Left forelimb (tissue), 1 donor: ENCODE data around the gene TPX2.
"Not testable (repeated sequence)": the region's sequence is repeated elsewhere in the genome, so short reads cannot be mapped to it uniquely, and the experiment has no call there.

Experiments
- DNase-seq: peaks from one replicate; pipeline ENCODE4 v3.0.0-alpha.2; 2018; ENCODE audit warnings: low spot score

TPX2 gene

DNA sequence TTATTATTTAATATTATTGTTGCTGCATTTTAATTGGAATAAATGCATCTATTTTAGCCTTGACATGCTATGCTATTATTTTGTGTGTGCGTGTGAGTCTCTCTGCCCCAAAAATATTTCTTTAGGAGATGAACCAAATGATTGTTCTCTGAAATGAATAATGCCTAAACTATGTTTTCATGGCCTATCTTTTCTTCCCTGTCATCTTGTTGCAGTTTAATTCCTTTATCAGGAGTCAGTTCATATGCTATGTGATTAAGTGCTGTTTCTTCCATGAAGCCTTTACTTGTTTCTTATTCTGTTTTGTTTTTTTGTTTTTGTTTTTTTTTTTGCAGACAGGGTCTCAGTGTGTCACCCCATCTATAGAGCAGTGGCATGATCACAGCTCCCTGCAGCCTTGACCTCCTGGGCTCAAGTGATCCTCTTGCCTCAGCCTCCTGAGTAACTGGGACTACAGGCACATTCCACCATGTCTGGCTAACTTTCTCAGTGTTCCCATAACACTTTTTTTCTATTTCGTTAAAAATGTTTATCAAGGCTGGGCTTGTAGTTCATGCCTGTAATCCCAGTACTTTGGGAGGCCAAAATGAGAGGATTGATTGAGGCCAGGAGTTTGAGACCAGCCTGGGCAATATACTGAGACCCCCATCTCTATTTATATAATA is 25.7 kb downstream of the TPX2 start:
- DNase-seq, result no peak

DNA sequence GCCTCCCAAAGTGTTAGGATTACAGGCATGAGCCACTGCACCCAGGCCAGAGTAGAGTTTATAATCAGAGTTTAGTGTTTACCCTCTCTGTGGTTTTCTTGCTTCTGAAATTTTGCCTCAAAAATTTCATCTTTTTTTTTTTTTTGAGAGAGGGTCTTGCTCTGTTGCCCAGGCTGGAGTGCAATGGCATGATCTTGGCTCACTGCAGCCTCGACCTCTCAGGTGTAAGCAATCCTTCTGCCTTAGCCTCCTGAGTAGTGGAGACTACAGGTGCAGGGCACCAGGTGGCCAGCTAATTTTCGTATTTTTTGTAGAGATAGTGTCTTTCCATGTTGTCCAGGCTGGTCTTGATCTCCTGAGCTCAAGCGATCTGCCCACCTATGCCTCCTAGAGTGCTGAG is 28.7 kb downstream of the TPX2 start:
- no peak for DNase-seq

DNA sequence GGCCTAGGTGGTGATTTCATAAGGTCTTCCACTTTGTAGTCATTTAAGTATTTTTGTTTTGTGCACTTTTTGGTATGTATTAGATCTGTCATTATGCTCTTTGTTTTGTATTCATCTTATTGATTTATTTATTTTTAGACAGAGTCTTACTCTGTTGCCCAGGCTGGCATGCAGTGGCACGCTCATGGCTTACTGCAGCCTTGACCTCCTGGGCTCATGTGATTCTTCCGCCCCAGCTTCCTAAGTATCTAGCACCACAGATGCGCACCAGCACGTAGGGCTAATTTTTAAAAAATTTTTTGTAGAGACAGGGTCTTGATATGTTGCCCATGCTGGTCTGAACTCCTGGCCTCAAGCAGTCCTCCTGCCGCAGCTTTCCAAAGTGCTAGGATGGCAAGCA is 30.6 kb downstream of the TPX2 start:
- no peak for DNase-seq

DNA sequence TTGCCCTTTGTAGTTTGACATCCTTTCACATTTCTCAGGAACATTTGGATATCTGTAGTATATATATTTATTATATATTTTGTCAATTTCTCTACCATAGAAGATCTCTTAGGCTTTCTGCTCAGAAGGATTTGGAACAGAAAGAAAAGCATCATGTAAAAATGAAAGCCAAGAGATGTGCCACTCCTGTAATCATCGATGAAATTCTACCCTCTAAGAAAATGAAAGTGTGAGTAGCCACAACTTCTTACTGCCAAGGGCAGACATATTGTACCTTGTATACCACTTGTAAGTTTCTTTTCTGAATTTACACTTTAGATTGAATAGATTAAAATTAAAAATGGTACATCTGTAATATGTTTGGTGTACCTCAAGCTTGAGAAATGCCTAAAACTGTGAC is 31.2 kb downstream of the TPX2 start:
- no peak for DNase-seq

DNA sequence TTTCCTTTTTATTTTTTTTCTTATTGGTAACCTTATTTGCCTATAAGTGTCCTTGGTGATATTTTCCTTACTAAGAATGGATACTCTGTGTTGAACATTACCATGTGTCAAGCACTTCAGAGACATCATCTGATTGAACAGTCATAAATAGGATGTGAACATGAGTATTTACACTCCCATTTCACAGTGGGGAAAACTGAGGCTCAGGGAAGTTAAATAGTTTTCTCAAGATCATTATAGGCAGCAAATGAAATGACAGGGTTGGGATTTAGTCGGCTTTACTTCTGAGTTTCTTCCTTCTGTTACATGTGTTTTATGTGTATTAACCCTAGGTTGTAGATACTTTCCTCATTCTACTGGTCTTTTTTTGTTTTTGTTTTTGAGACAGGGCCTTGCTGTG is 35.3 kb downstream of the TPX2 start:
- no peak for DNase-seq

DNA sequence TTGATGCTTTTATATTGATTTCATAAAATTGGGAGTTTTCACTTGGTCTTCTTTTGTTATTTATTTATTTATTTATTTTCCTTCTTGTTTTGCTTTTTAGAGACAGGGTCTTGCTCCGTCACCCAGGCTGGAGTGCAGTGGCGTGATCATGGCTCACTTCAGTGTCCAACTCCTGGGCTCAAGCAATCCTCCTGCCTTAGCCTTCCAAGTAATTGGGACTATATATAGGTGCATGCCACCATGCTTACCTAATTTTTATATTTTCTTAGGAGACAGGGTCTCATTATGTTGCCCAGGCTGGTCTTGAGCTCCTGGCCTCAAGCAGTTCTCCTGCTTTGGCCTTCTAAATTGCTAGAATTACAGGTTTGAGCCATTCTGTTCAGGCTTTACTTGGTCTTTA is 41.7 kb downstream of the TPX2 start:
- DNase-seq, result no peak

DNA sequence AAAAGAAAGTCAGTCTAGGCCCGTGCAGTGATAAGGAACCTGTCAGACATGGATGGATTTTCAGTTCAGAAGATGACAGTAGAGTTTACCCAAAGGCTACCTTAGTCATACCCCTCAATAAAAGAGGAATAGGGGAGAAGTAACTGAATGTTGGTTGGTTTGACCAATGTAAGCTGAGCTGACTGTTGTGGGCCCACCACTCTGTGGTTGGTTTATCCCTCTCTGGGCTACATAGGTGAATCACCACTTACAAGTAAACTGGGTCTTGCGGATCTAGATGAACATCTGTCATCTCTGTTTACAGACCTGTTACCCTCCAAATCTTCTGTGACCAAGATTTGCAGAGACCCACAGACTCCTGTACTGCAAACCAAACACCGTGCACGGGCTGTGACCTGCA is 42.9 kb downstream of the TPX2 start:
- no peak for DNase-seq

DNA sequence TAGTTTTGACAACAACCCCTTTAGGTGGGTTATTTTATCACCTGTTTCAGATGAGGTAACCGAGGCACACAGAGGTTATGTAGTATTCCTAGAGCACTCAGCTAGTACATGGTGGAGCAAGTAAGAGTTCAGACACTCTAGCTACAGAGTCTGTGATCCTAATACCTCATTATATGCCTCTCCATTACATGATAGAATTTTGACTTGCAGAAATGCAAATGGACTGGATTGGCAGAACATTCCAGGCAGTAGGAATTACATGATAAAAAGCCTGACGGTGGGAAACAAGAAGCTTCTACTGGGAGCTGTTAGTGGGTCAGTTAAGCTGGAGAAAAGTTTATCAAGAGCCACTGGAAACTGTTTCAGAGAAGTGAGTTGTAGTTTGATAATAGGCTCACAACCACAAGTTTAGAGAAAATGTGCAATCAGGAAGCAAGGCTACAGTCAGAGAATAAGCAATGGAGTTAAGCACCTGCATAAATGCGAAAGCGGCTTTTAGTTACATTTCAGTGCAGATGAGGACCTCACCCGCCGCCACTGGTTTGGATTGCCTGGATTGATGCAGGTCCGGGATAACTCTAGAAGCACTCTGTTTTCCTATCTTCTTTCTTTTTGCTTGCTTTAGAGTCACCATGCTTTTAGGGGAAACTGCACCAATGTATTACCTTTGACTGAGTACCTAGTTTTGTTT is 45.4 kb downstream of the TPX2 start:
- no peak for DNase-seq

DNA sequence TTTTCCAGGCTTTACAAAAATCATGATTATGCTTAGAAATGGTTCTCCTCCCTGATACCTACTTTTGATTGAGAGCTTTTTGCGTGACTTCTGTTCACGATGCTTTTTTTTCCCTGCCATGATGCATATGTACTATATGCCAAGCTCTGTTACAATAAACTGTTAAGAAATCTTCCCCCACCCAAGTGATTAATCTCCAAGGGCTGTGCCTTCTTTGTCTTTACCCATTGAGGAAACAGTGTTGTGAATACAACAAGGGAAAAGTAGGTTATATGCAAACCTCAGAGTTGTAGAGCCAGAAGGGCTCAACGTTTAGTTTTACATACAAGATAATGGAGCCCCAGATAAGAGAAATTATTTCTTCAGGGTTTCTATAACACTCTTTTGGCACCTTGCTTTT is 46.0 kb downstream of the TPX2 start:
- no peak for DNase-seq

DNA sequence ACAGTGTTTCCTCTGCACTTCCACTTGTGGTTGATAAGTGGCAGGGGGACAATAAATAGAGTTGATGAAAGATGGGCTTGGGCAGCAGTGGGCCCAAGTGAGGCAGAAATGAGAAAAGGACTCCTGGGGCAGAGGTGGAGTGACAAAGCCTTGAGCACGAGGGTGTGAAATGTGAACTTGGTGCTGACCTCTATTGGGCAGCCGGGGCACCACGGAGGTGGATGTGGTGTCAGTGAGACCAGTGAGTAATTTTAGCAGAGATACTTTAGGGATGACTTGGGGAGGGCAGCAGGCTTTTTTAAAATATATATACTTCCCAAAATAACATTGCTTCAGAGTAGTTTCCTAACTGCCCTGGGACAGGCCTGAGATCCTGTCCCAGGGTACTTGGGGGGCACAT is 49.5 kb downstream of the TPX2 start:
- DNase-seq, result no peak

DNA sequence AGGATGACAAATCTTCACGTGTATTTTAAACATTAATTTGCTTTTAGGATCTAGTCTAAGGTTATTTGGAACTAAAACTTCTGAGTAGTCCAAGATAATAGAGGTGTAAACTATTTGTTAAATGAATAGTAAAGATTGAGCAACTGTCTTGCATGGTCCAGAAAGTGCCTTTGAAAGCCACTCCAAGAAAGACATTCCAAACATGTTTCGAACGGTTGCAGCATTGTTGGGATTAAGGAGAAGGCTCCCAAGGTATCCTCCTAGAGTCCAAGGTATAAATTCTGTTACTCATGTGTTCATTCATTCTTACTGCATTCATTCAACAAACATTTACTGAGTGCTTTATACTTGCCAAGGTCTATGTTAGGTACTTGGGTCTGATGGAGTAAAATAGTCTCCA is 51.3 kb downstream of the TPX2 start:
- no peak for DNase-seq

DNA sequence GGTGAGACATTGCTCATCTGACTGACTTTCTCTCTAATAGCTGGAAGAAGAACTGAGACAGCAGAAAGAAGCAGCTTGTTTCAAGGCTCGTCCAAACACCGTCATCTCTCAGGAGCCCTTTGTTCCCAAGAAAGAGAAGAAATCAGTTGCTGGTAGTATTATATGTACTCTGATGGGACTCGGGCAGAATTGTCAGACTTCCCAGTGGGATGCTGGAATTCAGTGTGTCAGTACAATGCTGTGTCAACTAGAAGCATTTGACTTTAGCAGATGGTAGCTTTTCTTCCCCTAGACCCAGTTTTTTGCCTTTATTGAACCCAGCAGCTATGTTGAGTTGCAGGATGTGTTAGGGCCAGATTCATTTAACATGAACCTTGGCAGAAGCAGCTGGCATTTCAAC is 58.3 kb downstream of the TPX2 start:
- DNase-seq, result no peak

DNA sequence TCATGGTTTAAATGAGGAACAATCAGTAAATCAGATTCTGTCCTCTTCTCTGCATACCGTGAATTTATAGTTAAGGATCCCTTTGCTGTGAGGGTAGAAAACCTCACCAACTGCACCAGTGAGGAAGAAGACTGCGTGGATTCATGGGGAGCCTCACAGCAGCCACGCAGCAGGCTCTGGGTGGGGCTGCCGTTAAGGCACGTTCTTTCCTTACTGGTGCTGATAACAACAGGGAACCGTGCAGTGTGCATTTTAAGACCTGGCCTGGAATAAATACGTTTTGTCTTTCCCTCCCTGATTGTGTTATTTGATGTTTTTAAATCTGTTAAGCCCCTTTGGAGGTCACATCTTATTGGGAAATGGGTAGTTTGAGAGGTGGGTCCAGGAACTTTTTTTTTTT is 62.4 kb downstream of the TPX2 start:
- DNase-seq, result no peak

DNA sequence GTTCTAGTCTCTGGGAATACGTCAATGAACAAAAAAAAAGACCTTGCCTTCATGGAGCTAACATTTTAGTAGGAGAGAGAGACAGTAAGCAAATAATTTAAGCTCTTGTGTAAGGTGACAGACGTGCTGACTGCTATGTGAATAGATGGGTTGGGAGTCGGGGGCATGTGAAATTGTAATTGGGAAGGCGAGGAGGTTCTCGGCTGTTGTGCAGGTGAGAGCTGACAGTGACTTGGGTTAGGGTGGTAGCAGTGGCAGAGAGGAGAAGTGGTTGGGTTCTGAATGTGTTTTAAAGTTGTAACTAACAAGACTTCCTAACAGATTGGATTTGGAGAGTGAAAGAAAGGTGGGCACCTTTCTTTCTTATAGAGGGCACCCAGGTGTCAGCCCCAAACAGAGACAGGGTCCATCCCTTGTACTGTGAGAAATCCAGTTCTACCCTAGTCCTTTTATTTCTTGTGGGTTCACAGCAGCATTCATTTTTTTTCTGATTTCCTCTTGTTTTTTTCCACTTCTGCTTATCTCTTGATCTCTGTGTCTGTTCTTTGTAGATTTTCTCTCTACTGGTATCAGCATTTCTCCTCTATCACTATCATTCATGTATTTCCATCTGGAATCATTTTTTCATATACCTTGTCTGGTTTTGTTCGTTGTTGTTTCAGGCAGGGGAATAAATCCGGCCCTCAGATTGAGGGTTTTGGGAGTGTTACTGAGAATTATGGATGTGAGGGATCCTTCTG is 64.6 kb downstream of the TPX2 start:
- DNase-seq, result no peak

DNA sequence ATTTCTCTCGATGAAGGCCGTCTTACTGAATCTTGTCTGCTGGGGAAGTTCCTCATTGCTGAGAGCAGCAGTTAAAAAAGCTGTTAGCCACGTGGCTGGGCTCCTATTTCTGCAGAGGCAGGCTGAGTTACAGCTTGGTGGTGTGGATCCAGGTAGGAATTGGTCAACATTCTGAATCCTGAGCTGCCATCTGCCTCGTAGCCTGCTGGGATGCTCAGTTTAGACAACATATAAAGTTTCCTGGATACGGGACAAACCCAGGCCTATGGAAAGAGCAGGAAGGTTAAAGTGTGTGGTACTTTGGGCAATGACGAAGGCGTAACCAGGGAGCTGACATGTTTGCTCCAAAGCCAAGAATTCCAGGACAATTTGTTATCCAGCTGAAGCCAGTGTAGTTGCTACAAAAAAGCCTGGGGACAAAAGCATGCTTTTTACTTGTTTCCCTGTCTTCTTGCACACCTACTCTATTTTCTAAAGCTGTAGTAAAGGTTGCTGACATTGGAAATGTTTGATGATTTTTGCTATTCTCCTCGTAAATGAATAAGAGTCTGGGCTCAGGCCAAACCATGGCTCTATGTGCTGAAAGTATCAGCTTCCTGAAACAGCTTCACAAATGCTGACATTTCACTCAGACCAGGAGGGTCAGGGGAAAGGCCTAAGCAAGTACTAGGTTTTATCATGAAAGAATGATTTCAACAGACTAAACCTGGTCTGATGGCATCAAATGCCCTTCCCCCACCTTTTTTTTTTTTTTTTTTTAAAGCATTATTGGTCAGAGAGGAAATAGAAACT is 67.7 kb downstream of the TPX2 start:
- DNase-seq, result no peak

DNA sequence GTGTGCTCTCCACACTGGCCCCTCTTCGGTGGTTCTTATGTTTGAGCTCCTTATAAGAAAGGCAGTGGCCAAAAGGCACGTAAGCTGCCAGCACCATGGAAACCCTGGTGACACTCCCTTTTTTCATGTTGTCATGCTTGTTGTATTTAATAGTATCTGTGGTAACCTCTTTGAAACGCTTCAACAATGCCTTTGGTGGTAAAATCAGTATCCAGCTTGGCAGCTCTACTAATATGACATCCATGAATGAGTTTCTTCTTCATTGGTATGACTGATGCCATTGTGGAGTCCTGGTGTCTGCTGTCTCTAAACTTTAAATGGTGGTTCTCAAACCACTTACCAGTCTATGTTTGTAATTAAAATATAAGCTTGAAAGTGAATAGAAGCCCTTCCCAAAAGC is 69.4 kb downstream of the TPX2 start:
- DNase-seq, result no peak

DNA sequence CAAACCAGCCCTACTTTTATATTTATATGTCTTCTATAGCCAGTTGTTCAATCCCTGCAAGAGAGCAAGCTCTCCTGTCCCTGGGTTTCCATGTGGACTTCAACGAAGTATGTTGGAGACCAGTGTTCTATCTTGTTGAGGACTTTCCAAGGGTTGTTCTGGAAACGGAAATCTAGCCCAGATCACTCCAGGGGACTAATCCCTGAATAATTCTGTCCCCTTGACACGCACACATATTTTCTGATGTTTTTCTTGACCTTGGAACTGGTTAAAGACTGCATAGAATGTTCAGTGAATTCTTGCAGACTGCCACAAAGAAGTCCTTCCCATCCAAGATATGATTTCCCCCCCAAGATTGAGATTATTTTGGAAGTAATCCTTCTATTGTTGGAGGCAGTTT is 70.6 kb downstream of the TPX2 start:
- no peak for DNase-seq

DNA sequence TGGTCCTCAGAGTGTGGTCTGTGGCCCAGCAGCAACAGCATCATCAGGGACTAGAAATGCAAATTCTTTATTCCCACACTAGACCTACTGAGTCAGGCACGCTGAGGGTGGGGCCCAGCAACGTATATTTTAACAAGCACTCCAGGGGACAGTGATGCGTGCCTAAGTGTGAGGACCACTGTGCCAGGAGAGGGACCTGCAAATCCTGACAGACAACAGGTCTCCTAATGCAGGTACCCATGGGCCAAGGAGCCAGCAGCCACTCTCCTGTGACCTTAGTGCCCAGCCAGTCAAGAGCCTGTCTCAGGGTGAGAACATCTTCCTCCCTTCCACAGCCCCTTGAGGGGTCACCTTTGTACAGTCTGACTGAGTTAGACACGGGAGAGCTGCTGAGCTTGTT is 72.1 kb downstream of the TPX2 start:
- DNase-seq, result no peak

DNA sequence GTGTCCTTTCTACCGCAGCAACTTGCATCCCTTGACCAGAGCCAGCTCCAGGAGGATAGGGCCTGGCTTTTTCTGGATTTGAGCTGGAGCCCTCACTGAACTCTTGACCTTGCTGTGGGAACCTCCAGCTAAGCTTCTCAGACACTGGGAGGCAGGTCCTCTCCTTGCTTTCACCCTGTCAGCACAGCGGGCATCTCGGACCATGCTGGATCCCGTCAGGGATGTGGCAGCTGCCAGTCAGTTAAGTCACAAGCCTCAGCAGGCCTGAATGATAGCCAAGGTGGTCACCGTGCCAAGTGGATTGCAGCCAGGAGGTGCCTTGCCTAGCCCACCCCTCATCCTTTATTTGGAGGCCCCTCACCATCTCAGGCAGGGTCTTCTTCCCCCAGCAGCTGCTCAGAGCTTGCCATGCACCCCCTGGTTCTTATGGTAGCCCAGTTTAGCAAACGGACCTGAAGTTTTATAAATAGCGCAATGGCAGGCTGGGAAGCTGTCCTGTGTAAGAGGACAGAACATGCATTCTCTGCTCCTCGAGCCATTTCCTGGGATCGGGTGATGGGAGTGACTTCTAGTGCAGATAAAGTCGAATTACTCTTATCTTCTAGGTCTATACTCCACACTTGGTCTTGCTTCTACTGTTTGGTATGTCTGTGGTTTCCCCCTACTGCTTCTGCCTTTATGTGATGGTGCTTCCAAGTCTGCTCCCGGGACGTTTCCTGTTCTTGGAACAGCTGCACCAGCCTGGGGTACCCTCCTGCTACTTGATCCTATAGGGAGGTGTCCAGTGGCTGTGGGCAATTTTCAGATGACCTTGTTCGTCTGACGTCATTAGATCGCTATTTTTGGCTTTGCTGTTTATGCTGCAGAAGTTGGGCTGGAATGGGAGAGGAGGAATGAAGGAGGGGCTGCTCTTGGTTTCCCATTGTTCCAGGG is 73.0 kb downstream of the TPX2 start:
- no peak for DNase-seq

DNA sequence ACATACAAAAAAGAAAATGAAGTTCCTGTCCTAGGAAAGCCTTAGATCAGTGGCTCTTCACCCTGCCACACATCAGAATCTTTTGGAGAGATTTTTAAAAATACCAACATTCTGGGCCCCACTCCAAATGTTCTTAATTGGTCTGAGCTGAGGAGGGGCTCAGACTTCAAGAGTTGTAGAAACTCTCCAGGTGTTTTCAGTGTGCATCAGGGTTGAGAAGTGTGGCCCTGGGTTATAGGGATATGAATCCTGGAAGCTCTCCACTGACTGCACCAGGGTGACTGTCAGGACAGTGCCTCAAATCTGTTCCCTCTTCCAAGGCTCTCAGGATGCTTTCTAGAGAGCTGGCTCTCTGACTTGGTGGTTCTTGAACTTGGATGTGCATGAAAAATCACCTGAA is 74.5 kb downstream of the TPX2 start:
- no peak for DNase-seq

DNA sequence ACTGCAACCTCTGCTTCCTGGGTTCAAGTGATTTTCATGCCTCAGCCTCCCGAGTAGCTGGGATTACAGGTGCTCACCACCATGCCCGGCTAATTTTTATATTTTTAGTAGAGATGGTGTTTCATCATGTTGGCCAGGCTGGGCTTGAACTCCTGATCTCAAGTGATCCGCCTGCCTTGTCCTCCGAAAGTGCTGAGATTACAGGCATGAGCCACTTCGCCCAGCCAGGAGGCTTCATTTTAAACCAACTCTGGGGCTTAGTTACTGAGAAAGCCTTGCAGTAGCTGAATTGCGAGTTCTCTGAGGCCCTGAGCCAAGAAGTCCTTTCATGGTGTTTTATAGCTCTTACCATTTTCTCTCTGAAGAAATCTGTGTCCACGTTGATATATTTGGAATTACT is 75.1 kb downstream of the TPX2 start:
- DNase-seq, result not testable (repeated sequence)
